M059J (cell line): ENCODE results near the gene MTUS2. TPM values are rescaled to one million over a fixed set of nuclear protein-coding genes. Genes with fewer than 3 reads are reported as not detected.

Source experiments
- DNase-seq: peaks from one replicate; pipeline ENCODE4 v3.0.0-alpha.2; 2012; ENCODE audit warnings: low read depth
- total RNA-seq: library from RNA; depleted of rRNA; stranded (reverse); fragments of >200 nt; shearing (Covaris generic); gene quantifications from 2 replicates; pipeline ENCODE4 v1.2.3, GENCODE V29; 2014

Gene MTUS2
- total RNA-seq, 1 experiment from 2014 or later = 0.59 TPM

- no peak for DNase-seq
These were observed 38.9 kb downstream of the MTUS2 start for GRCh38 chr13:28859069-28859468.

DNA sequence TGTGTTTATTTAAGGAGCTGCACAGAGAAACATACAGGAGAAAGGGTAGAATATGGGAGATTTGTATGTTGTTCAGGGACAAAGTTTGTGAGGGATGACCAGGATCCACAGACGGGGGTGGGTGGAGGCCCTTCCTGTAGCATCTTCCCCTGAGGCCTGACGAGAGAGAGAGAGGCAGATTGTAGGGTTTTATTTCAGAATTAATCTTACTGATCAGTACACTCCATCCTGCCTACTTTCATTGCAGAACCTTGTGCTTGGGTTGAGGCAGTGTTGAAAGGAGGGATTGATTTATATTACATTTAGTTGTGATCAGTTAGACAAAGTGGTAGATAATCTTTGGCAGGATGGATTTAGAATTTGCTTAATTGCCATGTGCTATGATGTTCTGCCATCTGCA is 39.6 kb downstream of the MTUS2 start:
- DNase-seq = no peak

GRCh38 chr13:28864544-28864943 is 44.4 kb downstream of the MTUS2 start:
- no peak for DNase-seq

DNA sequence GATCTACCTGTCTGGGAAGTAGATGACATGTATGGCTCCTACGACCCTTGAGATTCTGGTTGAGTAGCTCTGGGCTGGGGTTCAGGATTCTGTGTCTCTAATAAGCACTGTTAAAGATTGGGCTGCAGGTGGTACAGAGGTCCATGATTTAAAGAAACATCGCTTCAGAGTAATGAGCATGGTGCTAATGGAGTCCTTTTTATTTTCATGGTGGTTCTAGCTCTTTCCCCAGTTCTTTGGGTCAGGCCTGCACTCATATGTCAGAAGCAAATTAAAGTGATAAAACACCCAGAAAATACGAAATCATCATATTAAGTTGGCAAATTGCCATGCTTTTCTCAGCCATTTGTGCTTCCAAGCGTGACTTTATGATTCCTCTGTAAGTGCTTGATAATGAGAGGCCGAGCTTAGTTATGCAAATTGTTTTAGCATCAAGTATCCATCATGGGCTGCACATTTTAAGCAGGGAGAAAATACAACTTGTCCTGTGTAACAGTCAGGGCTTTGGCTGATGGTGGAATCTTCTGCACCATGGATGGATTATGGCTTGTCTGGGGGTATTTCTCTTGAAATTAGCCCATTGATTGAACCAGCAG is 45.1 kb downstream of the MTUS2 start:
- no peak for DNase-seq

DNA sequence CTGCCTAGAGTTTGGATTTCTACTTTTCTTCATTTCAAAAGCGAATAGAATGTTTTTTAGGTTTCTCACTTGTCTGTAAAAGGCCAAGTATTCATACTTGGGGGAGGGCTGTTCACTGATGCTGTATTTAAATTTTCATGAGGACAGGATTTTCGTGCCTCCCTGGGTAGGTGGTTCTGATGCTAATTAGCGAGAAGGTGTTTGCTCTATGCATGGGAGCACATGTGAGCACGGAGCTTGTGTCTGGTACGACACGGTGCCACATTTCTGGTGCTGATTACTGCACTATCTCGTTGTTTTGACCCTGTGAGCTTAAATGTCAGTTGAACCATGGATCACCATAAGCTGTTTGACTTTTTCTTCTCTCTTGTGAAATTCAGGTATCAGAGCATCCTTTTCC is 45.8 kb downstream of the MTUS2 start:
- no peak for DNase-seq

DNA sequence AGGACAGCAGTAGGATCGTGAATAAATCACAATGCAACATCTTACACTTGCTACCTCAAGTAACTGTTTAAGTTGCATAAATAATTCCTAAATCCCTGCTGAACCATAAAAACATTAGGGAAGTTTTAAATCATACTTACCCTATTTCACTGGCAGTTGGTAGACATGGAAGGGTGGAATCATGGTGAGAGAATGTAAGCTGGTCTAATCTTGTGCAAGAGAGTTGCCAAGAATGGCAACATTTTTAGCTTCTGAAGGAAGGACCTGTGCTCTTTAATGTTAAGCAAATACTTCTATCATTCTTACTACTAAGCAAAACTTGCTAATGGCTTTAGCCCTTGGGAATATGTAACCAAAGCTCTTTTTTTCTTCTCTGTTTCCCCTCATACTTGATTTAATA is 46.8 kb downstream of the MTUS2 start:
- DNase-seq = no peak

DNA sequence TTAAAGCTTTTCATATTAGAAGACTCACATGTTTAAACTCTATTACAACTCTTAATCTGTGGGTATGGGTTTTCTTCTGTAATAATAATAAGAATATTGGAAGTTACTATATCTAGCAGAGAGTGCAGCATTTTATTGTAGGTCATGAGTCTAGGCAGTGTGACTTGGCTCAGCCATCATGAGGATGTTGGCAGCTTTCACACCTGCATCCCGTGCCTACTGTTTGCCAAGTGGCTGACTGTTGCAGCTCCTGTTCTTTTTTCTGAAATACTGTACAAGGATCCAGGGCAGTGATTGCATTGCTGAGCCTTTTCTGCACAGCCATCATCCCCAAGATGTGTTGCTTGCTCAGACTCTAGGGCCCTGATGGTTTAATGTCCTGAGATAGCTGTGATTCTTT is 47.4 kb downstream of the MTUS2 start:
- DNase-seq = no peak

GRCh38 chr13:28872427-28873176 is 52.5 kb downstream of the MTUS2 start:
- no peak for DNase-seq

GRCh38 chr13:28875846-28876615 is 55.9 kb downstream of the MTUS2 start:
- no peak for DNase-seq

- no peak for DNase-seq
These were observed 57.3 kb downstream of the MTUS2 start for GRCh38 chr13:28877408-28877807.

DNA sequence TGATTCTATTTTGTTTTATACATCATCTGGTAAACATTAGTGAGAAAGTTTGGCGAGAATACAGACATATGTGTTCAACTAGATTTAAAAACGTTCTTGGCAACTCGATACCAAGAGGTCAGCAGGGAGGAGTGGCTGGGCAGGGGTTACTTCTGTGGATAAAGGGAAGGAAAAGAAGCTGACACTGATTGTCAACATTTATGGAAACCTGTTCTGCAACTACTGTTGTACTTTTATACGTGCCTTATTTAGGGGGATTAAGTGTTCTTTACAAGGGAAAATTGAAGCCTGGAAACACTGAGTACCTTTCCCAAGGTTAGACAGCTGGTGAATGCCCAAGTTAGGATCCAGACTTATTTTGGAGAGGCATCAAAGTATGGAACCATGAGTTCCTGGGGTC is 65.0 kb downstream of the MTUS2 start:
- no peak for DNase-seq

DNA sequence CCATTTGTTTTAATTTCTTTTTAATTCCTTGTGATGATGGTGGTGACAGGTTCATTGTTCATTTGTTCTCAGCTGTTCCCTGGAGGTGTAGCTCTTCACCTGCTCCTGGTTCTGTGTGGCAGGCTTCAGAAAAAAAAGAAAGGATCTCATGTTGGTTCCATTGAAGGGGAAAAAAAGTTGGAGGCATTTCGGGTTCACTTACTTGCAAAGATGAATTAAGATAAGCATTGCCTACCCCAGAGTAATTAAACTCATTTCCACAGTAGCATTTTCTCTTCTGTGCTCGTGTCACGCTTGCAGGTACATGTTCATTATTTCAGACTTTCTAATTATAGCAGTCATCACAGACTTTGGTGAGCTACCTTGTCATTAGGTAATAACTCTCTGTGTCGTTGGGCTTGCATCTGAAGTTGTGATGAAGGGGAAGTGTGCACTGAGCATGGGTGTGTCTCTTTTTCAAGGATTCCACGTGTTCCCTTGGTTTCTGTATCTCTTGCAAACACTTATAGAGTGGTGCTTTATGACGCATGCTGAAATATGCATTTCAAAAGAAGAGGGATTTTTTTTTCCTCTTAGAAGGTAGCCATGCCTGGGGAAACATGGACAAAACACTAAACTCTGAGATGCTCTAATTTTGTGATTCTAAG is 69.1 kb downstream of the MTUS2 start:
- no peak for DNase-seq

GRCh38 chr13:28890712-28891111 is 70.6 kb downstream of the MTUS2 start:
- no peak for DNase-seq

DNA sequence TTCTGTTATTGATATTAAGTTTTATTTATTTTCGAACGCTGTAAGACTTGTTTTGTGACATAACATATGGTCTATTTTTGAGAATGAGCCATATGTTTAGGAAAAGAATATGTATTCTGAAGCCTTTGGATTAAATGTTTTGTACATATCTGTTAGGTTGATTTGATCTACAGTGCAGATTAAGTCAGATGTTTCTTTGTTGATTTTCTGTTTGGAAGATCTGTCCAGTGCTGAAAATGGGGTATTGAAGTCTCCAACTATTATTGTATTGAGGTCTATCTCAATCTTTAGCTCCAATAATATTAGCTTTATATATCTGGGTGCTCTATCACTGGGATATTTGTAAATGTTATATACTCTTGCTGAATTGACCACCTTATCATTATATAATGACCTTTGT is 97.9 kb downstream of the MTUS2 start:
- DNase-seq = no peak

DNA sequence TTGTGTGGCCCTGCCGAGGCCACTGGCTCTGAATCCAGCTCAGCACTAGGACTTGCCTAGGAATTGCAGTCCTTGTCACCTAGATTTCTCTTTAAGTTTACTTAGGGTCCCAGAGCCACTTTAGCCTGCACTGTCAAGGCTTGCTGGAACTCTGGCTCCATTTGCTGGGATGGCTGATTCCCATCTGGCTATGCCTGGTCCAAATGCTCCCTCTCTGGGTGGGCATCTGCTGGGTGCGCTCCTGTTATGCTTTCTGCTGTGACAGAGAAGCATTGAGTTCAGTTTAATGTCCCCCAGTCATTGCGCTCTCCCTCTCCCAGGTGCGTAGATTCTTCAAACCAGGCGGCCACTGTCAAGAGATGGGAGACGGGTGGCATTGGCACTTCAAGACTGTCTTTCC is 102.2 kb downstream of the MTUS2 start:
- DNase-seq = no peak

GRCh38 chr13:28935104-28935503 is 115.0 kb downstream of the MTUS2 start:
- DNase-seq = no peak

GRCh38 chr13:28942906-28943305 is 122.8 kb downstream of the MTUS2 start:
- no peak for DNase-seq

GRCh38 chr13:28953714-28954418 is 133.7 kb downstream of the MTUS2 start:
- DNase-seq = no peak

- DNase-seq = no peak
These were observed 134.2 kb downstream of the MTUS2 start for GRCh38 chr13:28954419-28954725.

DNA sequence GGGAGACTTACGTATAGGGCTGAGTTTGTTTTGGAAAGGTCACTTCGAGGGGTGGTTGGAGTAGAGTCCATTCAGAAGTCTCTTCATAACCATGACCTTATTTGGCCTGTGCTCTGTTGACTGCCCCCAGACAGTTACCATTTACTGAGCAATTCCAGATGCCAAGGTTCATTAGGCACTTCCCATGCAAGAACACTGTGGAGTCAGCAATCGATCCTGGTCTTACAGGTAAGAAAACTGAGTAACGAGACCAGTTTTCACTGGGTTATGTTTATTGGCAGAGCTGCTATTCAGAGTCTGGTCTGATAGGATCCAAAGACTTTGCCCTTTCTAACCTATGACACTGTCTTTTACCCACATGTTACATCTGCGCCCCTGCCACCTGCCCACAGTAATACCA is 134.7 kb downstream of the MTUS2 start:
- DNase-seq = no peak

DNA sequence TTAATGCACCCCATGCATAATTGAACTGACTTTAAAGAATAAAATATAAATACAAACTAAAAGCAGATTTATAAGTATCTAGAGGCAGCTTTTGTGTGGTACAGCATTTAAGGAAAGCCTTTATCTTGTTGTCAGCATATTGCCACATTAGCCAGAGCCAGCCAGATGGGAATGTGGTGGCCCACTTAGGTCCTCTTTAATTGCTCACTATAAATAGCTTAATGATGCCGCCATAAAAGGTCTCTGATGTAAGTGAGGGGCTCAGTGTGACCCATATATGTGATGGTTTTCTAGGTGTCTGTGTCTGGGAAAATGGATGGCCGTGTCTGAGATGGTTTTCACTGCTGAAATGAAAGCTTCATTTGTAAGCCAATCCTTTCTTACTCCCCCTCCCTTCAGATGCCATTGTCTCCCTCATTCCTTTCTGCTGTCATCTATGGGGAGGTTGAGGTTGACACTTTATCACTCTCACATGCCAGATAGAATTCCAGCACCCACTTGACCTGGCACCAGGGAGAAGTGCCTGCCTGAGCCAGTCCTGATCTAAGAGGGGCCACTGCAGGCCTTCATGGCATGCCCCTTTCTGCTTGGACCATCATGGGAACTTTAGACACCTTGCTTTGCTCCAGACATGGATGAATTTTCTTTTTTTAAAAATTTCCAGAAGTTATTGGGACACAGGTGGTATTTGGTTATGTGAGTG is 135.3 kb downstream of the MTUS2 start:
- no peak for DNase-seq
